MM.1S (cell line): ENCODE data around the gene IL17RE.

Source experiments
- DNase-seq: peaks from one replicate; pipeline ENCODE4 v3.0.0-alpha.2; 2015
- H2AFZ ChIP-seq: fragments of 300-600 bp; sonication (generic); 2 replicates; pipeline ENCODE4 v1.6.0; 2016; ENCODE audit warnings: antibody characterized with exemption, low read length
- H3F3A ChIP-seq: fragments of 300-600 bp; sonication (generic); 2 replicates; pipeline ENCODE4 v1.6.1; 2016; ENCODE audit warnings: mild to moderate bottlenecking, antibody characterized with exemption, low read length, moderate library complexity, mixed read lengths; ENCODE audit not compliant: insufficient read depth
- H3K27ac ChIP-seq: fragments of 300-600 bp; sonication (generic); 2 replicates; pipeline ENCODE4 v1.5.1; 2016; ENCODE audit warnings: mild to moderate bottlenecking, low read length
- H3K27me3 ChIP-seq: fragments of 300-600 bp; sonication (generic); replicated peaks from 2 replicates; pipeline ENCODE4 v1.6.0; 2016; ENCODE audit warnings: low read length; ENCODE audit not compliant: insufficient read depth
- H3K36me3 ChIP-seq: fragments of 300-600 bp; sonication (generic); replicated peaks from 2 replicates; pipeline ENCODE4 v1.6.1; 2016; ENCODE audit warnings: mild to moderate bottlenecking, low read length, mixed read lengths; ENCODE audit not compliant: insufficient read depth
- H3K4me1 ChIP-seq: fragments of 300-600 bp; sonication (generic); 2 replicates; pipeline ENCODE4 v1.6.1; 2016; ENCODE audit warnings: low read length, mixed read lengths
- H3K4me2 ChIP-seq: fragments of 300-600 bp; sonication (generic); 2 replicates; pipeline ENCODE4 v1.6.0; 2016; ENCODE audit warnings: low read depth, low read length
- H3K4me3 ChIP-seq: fragments of 300-600 bp; sonication (generic); 2 replicates; pipeline ENCODE4 v1.5.1; 2016; ENCODE audit warnings: low read length, mixed read lengths
- H3K79me2 ChIP-seq: fragments of 300-600 bp; sonication (generic); 2 replicates; pipeline ENCODE4 v1.6.1; 2016; ENCODE audit warnings: mixed run types, low read length, mixed read lengths
- H3K9ac ChIP-seq: fragments of 300-600 bp; sonication (generic); 2 replicates; pipeline ENCODE4 v1.6.1; 2016; ENCODE audit warnings: low read length, mixed read lengths
- H3K9me2 ChIP-seq: fragments of 300-600 bp; sonication (generic); replicated peaks from 2 replicates; pipeline ENCODE4 v1.6.1; 2016; ENCODE audit warnings: mild to moderate bottlenecking, low read length, mixed read lengths; ENCODE audit not compliant: insufficient read depth
- H3K9me3 ChIP-seq: fragments of 300-600 bp; sonication (generic); replicated peaks from 2 replicates; pipeline ENCODE4 v1.6.1; 2016; ENCODE audit warnings: mild to moderate bottlenecking, low read length, mixed read lengths; ENCODE audit not compliant: insufficient read depth
- H4K20me1 ChIP-seq: fragments of 300-600 bp; sonication (generic); 2 replicates; pipeline ENCODE4 v1.6.1; 2016; ENCODE audit warnings: mild to moderate bottlenecking, low read length, moderate library complexity, mixed read lengths; ENCODE audit not compliant: insufficient read depth
- EZH2 ChIP-seq: fragments of 300-600 bp; sonication (generic); optimal IDR thresholded peaks from 2 replicates; pipeline ENCODE3; 2017; ENCODE audit warnings: low read depth, mild to moderate bottlenecking, antibody characterized with exemption, low read length, mixed read lengths
- EZH2phosphoT487 ChIP-seq: fragments of 300-600 bp; sonication (generic); IDR thresholded peaks from 2 replicates; pipeline ENCODE4 v1.6.1; 2018; ENCODE audit warnings: antibody characterized with exemption, low read length
- TF ChIP-seq, protein P1 (sequence below): fragments of 300-600 bp; sonication (generic); IDR thresholded peaks from 2 replicates; pipeline ENCODE4 v1.5.1; 2016; ENCODE audit warnings: antibody characterized with exemption, low read length, mixed read lengths

The IL17RE gene

GRCh38 chr3:9914559-9915253, 12.1 kb downstream of the IL17RE start:
- TF ChIP-seq EZH2phosphoT487 (no peak), EZH2 (no peak)
- TF ChIP-seq, protein P1, sequence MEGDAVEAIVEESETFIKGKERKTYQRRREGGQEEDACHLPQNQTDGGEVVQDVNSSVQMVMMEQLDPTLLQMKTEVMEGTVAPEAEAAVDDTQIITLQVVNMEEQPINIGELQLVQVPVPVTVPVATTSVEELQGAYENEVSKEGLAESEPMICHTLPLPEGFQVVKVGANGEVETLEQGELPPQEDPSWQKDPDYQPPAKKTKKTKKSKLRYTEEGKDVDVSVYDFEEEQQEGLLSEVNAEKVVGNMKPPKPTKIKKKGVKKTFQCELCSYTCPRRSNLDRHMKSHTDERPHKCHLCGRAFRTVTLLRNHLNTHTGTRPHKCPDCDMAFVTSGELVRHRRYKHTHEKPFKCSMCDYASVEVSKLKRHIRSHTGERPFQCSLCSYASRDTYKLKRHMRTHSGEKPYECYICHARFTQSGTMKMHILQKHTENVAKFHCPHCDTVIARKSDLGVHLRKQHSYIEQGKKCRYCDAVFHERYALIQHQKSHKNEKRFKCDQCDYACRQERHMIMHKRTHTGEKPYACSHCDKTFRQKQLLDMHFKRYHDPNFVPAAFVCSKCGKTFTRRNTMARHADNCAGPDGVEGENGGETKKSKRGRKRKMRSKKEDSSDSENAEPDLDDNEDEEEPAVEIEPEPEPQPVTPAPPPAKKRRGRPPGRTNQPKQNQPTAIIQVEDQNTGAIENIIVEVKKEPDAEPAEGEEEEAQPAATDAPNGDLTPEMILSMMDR = no peak
- Histone ChIP-seq H3K9me3 (no peaks in the 10 kb centered on the region), H3K9ac (no peak overlapping the region), H3K4me3 (peak overlapping the region; percentile 60; the same call in 1 of the 2 replicates), H3K36me3 (no peaks in the 10 kb centered on the region), H4K20me1 (no peaks in the 10 kb centered on the region), H3K9me2 (no peaks in the 10 kb centered on the region), H3K4me1 (peaks cover 5% of the 10 kb centered on the region; the same call in 1 of the 2 replicates), H3K4me2 (peak overlapping the region; percentile 98; the same call in 1 of the 2 replicates), H3K27ac (no peak overlapping the region), H3F3A (no peaks in the 10 kb centered on the region), H3K27me3 (no peaks in the 10 kb centered on the region), H2AFZ (no peak overlapping the region), H3K79me2 (no peaks in the 10 kb centered on the region)
- DNase-seq = no peak

- Histone ChIP-seq H3K79me2 (no peaks in the 10 kb centered on the region), H3K9me3 (no peaks in the 10 kb centered on the region), H3K27me3 (no peaks in the 10 kb centered on the region), H3K9ac (peak overlapping the region; percentile 2; the same call in 1 of the 2 replicates), H3K9me2 (no peaks in the 10 kb centered on the region), H3K36me3 (no peaks in the 10 kb centered on the region), H3F3A (no peaks in the 10 kb centered on the region), H3K4me3 (peak overlapping the region; percentile 60), H3K27ac (no peak overlapping the region), H4K20me1 (no peaks in the 10 kb centered on the region), H3K4me2 (peak overlapping the region; percentile 98), H3K4me1 (peaks cover 5% of the 10 kb centered on the region; the same call in 1 of the 2 replicates), H2AFZ (peak overlapping the region; percentile 97)
- peak; percentile 12 for DNase-seq
- TF ChIP-seq EZH2 = no peak
- no peak for TF ChIP-seq EZH2phosphoT487
- TF ChIP-seq, protein P1 = no peak
Measured at GRCh38 chr3:9915254-9916141, 12.8 kb downstream of the IL17RE start.

GRCh38 chr3:9916346-9916733, 13.7 kb downstream of the IL17RE start:
- H3K79me2 ChIP-seq = no peaks in the 10 kb centered on the region
- H4K20me1 ChIP-seq = no peaks in the 10 kb centered on the region
- H3K4me3 ChIP-seq = peak overlapping the region; percentile 54
- no peak overlapping the region for H3K27ac ChIP-seq
- no peaks in the 10 kb centered on the region for H3K9me3 ChIP-seq
- H3K4me2 ChIP-seq = peak overlapping the region; percentile 94
- DNase-seq = no peak
- no peaks in the 10 kb centered on the region for H3K27me3 ChIP-seq
- peak overlapping the region; percentile 24; the same call in 1 of the 2 replicates for H3K9ac ChIP-seq
- H3K9me2 ChIP-seq = no peaks in the 10 kb centered on the region
- TF ChIP-seq, protein P1 = no peak
- no peak for TF ChIP-seq EZH2
- no peak for TF ChIP-seq EZH2phosphoT487
- no peaks in the 10 kb centered on the region for H3K36me3 ChIP-seq
- peak overlapping the region; percentile 81 for H2AFZ ChIP-seq
- no peaks in the 10 kb centered on the region for H3F3A ChIP-seq
- peaks cover 5% of the 10 kb centered on the region; the same call in 1 of the 2 replicates for H3K4me1 ChIP-seq
